Right ventricle myocardium superior (tissue), 1 donor: ENCODE results near the gene RGS14. TPM values are rescaled to one million over a fixed set of nuclear protein-coding genes. Genes with fewer than 3 reads are reported as not detected.
A peak's percentile ranks its signal among the peaks of the same experiment; 100 is the strongest.

ENCODE experiments used
- ATAC-seq: fragments of 200-7000 bp; cut with Tn5 transposase; one replicate; pipeline ENCODE4 v1.9.1; 2020; ENCODE audit warnings: mild to moderate bottlenecking; ENCODE audit not compliant: poor library complexity
- DNase-seq: peaks from one replicate; pipeline ENCODE4 v3.0.0-alpha.2; 2020
- intact Hi-C: fragments of 100-400 bp; cut with DNase I; formaldehyde crosslinking; loops from one replicate; pipeline ENCODE4 v1.11.2; 2022
- total RNA-seq: library from RNA; stranded (reverse); fragmentation: NEBNext Ultra II Directional; extraction: Animal tissue kit (Norgen Biotek cat#: 25700); gene quantifications from one replicate; pipeline ENCODE4 v1.2.1, GENCODE V29; 2021
- donor health status: DM: no; HTN: yes; CAD: no; lungs with severe emphysema.

Gene RGS14
- total RNA-seq, 1 donor from 2014 or later: 2.4 TPM

DNA sequence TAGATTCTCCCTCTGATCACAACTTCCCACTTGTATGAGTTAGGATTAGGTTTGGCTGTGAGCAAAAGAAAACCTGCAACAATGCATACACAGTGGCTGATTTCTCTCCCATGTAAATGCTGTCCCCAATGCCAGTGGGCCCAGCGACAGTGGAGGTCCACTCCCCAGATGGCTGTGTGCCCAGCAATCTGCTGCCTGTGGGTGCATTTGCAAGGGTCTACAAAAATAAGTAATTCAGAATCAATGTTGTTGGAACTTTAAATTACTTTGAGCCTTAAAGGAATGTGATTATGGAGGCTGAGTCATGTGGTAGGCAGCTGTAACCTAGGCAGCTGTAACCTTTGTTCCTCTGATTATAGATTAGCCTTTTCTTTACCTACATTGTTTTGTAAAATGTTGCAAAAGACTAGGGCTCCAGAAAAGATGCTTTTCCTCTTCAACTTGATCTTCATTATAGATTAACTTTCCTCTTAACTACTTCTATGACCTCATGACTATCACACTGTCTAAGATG lies 31.8 kb upstream of the RGS14 start:
- intact Hi-C loops: no loop called here
- no peak for ATAC-seq
- no peak for DNase-seq

DNA sequence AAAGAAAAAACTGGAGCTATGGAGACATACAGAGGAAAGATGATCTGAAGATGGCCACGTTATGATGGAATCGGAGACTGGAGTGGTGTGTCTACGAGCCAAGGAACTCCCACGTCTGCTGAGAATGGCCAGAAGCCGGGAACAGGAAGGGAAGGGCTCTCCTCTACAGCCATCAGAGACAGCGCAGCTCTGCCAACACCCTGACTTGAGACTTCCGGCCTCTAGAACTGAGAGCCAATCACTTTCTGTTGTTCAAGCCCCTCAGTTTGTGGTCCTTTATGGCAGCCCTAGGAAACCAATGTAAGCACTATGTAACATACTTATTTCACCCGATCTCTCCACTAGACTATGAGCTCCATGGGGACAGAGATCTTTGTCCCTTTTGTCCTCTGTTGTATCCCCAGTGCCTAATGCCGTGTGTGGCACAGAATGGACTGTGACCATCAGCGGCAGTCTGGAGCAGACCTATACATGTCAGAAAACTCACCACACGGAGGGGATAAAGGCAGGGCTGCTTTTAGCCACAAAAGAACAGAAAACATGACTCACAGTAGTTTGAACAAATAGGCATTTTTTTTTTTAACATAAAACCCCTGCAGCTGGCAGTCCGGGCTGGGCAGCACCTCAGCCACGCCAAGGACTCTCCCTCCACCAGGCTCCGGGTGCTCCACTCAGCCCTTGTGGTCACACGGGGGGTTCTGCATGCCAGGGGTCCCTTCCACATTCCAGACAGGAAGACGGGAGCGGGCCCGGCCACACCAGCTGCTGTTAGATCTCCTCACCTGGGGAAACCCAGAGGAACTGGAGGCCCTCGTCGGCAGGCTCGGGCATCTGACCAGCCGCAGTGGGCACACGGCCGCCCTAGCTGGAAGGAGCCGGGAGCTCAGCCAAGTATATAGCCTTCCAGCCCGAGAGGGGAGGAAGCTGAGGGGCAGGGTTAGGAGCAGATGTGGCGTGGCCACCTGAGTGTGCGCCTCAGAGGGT lies 29.9 kb upstream of the RGS14 start:
- DNase-seq (peak; percentile 71), ATAC-seq (peak; percentile 72)
- intact Hi-C loops: no loop called here

DNA sequence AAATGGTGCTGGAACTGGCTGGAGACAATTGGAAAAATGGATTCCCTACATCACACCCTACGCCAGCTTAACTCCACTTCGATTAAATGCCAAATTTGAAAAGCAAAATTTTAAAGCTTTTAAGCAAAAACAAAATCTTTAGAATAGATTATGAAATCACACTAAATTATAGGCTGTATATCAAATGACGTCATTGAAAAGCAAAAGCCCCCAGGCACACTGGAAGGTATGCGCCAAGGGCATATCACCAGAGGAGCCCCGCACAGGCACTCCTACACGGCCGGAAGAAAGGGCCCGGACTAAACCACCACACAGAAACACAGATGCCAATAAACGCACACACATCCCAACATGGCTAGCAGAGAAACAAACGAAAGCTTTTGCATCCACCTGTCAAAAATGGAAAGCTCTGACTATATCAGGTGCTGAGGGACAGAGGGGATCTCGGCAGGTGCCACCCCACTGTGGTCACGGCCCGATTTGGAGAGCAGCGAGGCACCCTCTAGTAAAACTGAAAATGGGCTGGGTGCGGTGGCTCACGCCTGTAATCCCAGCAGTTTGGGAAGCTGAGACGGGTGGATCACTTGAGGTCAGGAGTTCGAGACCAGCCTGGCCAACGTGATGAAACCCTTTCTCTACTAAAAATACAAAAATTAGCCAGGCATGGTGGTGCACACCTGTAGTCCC lies 29.0 kb upstream of the RGS14 start:
- intact Hi-C loops: no loop called here
- ATAC-seq (no peak), DNase-seq (no peak)

DNA sequence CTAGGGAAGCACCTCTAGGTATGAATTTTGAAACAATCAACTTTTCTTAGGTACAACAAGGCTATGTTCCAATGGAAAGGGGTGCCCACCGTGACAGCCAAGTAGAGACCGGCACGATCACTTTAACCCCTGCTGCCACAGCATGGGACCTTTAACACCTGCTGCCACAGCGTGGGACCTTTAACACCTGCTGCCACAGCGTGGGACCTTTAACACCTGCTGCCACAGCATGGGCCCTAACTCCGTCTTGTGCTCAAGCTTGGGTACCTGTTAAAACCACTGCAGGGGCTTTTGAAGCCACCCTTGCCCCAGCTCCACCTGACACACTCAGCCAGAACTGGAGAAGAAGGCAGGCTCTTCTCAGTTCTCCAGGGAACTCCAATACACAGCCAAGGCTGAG lies 27.8 kb upstream of the RGS14 start:
- intact Hi-C loops: no loop called here
- ATAC-seq: no peak
- DNase-seq: no peak

DNA sequence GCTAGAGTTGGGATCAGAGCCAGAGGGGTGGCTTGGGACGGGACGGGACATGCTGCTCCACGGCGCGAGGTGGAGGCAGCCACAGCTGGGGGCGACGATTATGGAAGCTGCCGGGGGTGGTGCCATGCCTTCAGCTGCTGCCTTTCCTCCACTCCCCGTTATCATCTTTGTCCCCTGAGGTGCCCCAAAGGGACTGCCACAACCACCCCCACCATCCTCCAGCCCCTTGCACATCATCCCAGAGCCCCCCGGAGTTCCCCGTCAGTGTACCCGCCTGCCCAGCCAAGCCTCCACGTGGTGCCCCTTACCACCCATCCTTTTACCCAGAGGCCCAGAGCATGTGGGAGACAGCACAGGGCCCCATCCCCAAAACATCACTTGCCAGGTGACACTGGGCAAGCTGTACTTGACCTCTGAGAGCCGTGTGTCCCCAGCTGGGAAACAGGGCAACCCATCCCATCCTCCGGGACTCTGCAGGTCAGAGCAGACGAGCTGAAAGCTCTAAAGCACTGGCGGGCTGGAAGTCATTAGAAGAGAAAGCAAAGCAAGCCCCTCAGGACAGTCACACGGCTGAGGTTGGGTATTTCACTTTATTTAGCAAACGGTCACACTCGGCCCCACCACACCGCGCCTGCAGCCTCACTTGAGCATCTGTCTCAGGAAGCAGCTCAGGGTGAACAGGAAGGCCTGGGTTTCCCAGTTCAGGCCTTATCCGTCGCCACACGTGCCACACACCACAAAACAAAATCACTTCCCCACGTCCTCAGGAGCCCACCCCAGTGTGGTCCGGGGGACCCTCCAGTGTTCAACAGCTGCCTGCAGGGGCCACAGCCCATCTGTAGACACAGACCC lies 26.5 kb upstream of the RGS14 start:
- intact Hi-C loops: no loop called here
- DNase-seq: no peak
- no peak for ATAC-seq

DNA sequence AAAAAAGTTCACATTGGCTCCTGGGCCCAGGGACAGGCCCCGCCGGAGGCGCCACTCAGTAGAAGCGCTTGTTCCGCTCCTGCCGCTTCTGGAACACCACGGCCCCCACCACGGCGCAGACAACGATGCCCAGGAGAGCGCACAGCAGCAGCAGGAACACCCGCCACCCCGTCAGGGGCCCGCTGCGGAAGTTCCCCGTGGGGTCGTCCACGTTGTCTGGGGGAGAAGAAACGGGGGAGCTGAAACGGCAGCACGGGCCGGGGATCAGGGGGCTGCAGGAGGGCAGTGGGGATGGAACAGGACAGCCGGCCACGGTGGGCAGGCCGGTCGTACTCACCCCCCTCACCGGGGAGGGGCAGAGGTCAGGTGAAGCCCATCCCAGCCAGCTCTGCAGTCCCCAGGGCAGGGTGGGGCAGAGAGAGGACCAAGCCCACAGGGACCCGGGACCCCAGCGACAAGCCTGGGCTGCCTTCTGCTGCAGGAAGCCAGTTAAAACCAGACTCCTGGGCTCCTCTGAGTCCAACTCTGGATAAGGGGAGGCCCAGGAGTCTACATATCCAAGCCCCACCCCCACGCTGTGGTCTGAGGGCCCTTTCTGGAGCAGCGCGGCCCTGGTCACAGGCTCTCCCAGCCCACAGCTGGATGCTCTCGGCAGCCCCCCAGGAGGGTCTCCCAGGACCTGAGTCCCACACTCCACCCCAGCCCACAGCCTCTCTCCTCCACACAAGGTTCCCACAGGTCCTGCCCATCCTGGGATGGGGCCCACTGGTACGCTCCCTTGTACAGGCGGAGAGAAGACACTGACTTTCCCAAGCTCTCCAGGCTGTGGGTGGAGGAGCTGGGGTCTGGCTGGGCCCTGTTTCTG lies 25.5 kb upstream of the RGS14 start:
- intact Hi-C loops: no loop called here
- ATAC-seq: no peak

DNA sequence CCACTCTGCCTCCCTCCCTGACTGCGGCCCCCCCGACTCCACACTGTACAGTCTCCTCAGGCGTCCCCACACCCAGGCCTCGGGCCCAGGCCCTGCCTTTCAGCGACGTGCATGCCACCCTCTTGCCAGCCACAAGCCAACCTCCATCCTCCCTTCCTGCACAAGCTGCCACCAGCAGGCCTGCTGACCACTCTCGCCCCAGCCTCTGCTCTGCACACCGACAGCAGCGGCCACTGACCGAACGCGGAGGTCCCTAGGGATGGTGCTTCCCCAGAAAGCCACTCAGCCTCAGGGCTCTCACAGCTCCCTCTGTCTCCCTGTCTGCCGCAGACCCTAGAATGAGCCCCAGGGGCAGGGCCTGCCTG lies 24.8 kb upstream of the RGS14 start:
- no peak for ATAC-seq
- DNase-seq: no peak
- intact Hi-C loops: no loop called here

More for the DNA sequence above, 25.5 kb upstream of the RGS14 start:
- DNase-seq: no peak

DNA sequence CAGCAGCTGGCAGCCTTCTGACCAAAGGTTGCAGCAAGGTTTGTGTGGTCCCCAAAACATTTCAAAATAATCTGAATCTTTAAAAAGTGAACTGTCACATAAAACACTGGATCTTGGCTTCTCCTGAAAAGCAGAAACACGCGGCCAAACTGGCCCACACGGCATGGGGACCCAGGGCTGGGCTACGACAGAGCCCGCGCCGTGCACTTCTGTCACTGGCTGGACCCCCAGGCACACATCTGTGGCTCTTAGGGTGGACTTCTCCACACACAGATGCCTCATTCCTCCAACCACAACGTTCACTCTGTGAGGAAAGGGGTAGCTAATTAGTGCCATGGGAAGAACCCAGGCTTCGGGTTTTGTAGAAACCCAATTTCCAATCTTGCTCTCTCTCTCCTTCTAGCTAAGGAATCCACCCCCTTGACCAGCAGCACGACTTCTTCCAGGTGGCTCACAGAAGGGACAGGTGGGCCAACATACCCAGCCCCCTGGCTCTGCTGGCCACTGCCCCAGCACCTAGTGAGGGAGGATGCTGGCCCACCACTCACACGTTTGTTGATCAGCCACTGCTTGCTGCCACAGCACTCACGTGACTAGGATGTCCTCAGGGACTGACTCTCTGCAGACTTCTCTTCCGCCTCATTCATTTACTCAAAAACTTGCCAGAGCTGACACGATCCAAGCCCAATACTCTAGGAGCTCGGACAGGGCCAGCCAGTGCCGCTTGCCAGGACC lies 24.1 kb upstream of the RGS14 start:
- intact Hi-C loops: no loop called here
- DNase-seq: no peak
- ATAC-seq: no peak

DNA sequence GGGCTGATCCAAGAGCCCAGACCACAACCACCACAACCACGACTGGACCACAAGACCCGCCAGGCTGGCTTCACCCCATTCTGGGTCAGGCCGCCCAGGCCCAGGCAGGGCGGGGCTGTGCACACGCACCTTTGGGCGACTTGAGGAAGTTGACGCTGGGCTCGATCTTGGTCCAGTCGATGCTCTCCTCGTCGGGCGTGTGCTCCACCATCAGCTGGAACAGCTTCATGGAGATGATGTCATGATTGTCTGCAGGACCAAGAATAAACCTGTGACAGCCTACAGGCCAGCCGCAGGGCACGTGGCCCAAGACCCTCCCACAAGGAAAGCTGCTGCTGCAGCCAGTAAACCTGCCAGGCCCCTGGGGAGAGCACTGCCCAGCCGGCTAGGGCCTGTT lies 23.6 kb upstream of the RGS14 start:
- no peak for DNase-seq
- ATAC-seq: no peak
- intact Hi-C loops: no loop called here

DNA sequence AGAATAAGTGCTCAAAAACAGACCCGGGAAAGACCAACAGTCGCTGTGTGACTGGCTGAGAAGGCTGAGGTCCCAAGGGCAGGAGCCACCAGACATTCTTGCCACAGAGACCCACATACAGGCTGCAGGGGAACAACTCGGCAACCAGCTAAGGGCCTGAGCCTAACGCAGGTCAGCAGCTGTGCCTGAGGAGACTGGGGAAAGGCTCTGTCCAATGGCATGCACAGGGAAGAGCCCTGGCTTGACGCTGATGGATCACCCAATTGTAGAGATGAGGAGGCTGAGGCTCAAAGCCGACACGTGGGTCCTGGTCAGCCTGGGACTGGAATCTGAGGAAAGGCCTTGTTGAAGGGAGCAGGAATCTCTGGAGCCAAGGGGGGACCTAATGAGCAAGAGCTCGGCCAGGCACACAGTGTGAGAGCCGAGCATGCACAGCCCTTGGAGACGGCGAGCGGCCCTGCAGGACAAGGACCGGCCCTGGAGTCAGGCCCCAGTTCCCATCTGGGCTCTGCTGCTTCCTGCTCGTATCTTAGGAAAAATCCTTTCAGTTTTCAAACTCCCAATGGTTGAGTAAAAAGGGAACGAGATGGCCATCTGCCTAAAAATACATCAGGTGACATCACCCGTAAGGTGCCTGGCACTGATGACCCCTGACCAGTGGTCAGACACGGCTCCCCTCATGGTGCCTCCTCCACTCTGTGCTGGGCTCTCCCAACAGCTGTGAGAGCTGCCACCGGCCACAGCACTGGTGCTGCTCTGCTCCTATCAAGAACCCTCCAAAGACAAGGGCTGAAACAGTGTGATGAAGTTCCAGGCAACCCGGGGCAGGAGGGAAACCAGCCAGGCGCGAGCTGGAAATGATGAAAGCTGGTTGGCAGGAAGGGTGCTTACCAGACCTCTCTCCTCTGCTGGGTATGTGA lies 22.7 kb upstream of the RGS14 start:
- intact Hi-C loops: no loop called here
- DNase-seq (peak; percentile 68), ATAC-seq (peak; percentile 89)

DNA sequence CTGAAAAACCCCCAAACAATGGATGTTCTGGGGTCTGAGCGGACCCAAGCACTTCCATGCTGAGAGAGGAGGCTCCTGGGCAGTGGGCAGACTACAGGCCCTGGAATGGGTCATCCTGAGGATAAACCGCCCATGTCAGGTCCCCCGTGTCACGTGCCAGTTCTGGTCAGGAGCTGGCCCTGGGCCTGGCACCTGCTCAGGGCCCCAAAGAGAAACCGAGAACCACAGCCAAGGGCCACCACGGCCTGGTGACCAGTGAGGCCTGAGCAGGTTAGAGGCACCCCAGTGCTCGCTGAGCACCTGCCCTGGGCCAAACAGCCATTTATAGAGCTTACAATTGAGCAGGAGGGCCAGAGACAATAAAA lies 22.0 kb upstream of the RGS14 start:
- ATAC-seq: peak; percentile 74
- intact Hi-C loops: no loop called here

DNA sequence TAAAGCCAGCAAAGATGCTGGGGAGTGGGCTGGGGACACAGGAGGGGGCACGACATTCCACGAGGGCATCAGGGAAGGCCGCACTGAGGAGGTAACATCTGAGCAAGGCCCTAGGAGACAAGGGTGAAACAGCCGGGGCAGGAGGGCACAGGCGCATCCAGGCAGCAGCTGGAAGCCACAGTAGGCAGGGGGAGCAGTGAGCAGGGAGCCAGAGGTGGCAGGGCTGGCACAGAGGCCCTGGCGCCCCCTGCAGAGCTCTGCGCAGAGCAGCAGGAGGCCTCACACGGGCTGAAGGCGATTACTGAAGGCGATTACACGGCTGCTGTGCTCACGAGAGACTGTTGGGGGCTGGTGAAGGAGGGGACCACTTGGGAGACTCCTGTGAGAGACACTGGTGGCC lies 21.6 kb upstream of the RGS14 start:
- no peak for ATAC-seq
- no peak for DNase-seq
- intact Hi-C loops: no loop called here

More for the DNA sequence above, 22.0 kb upstream of the RGS14 start:
- no peak for DNase-seq

DNA sequence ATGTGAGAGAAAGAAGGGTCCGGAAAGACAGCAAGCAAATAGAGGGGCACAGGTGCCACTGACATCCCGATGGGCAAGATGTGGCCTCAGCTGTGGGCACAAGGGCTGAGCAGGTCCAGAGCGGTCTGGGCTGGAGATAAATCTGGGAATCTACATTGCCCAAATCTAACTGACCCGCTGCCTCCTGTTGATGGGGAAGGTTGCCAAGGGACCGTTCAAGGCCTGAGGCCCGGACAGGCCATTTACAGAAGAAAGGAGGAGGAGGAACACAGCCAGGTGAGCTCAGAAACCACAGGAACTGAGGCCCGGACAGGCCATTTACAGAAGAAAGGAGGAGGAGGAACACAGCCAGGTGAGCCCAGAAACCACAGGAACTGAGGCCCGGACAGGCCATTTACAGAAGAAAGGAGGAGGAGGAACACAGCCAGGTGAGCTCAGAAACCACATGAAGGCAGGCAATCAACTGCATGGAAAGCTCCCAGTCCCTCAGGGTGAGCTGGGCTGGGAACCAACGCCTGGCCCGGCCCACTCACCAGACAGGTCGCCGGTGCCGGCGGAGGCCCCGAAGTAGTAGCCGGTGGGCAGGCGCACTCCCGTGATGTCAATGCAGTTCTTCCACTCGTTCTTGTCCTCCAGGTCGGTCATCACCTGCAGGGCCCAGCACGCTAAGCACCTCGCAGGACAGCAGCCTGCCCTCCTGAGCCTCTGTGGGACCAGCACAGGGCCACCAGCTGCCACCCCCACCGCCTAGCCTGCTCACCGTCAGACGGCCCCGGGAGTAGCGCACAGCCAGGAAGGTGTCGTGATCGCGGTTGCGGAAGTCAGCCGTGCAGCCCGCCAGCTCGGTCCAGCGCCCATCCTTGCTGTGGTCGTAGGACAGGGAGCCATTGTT lies 20.9 kb upstream of the RGS14 start:
- DNase-seq (no peak), ATAC-seq (no peak)
- intact Hi-C loops: no loop called here

DNA sequence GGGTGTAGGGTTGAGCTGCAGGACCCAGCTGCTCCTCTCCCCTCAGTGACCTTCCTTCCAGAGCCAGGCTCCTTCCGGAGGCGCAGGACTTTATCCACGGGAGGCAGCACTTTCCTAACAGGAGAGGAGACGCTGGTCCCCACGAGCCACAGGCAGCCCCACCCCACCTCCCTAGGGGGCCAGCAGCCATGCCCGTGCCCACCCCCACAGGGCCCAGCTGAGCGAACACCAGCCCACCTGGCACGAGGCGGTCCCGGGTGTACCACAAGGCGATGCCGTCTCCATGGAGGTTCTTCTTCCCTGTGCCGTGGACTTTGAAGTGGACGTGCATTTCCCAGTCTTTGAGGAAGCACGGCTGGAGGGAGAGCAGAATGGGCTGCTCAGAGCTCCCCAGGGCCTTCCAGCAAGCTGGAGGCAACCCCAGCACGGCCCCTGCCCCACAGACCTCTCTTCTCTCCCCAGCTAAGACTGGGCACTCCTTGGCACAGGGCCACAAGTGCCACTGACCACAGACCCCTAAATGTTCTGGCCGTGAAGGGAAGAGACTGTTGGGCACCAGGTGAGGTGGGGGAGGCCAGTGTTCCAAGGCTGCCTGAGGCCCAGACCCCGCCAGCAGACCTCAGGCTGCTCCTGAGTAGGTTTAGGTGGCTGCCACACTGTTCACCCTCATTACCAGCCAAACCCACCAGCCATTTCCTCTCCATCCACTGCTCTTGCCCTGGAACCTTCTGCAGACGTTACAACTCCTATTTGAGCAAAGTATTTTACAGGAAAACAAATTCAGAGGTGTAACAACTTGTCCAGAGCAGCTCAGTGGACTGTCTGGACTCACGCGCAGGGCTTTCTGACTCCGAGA lies 19.2 kb upstream of the RGS14 start:
- intact Hi-C loops: no loop called here
- no peak for DNase-seq
- no peak for ATAC-seq
